Vagina (tissue), 2 donors: ENCODE results near the gene ELMOD1. TPM values are rescaled to one million over a fixed set of nuclear protein-coding genes. Genes with fewer than 3 reads are reported as not detected.

Experiments
- DNase-seq, 2 donors: peaks; one replicate each; pipeline ENCODE4 v3.0.0-alpha.2; 2017; ENCODE audit errors: extremely low spot score in 2 of 2
- H3K27ac ChIP-seq: fragments of 200-600 bp; sonication (generic); one replicate; pipeline ENCODE4 v1.5.1; 2019
- H3K27me3 ChIP-seq: fragments of 200-600 bp; sonication (generic); one replicate; pipeline ENCODE4 v1.5.1; 2019
- H3K36me3 ChIP-seq, 2 donors: fragments of 200-600 bp; sonication (generic); one replicate each; pipeline ENCODE4 v1.5.1; 2017 to 2019
- H3K4me1 ChIP-seq: fragments of 200-600 bp; sonication (generic); one replicate; pipeline ENCODE4 v1.5.1; 2019
- H3K4me3 ChIP-seq, 2 donors: fragments of 200-600 bp; sonication (generic); 1 replicate in 1 of 2; 2 replicates in 1 of 2; pipeline ENCODE4 v1.5.1; 2016 to 2019
- H3K9me3 ChIP-seq: fragments of 200-600 bp; sonication (generic); one replicate; pipeline ENCODE4 v1.5.1; 2019
- POLR2A ChIP-seq, 2 donors: fragments of 450-650 bp; IDR thresholded peaks; one replicate each; pipeline ENCODE4 v1.6.1; 2017; ENCODE audit warnings: antibody characterized with exemption in 2 of 2, mild to moderate bottlenecking in 2 of 2, moderate library complexity in 2 of 2
- POLR2AphosphoS5 ChIP-seq, 2 donors: sonication (generic); formaldehyde crosslinking; IDR thresholded peaks; one replicate each; pipeline ENCODE4 v1.9.0; 2017; ENCODE audit warnings: antibody characterized with exemption in 2 of 2, mild to moderate bottlenecking in 2 of 2, low read depth in 1 of 2; ENCODE audit not compliant: insufficient read depth in 1 of 2
- intact Hi-C: fragments of 100-400 bp; cut with DNase I; formaldehyde crosslinking; loops from one replicate; pipeline ENCODE4 v1.15.1; 2023
- total RNA-seq: library from RNA; depleted of rRNA; stranded (reverse); fragments of >200 nt; gene quantifications from one replicate; pipeline ENCODE4 v1.2.3, GENCODE V29; 2016
- TF ChIP-seq, protein P1 (sequence below), 3 experiments: fragments of 450-650 bp in 2 of 3; fragments of 200-600 bp in 1 of 3; sonication (generic) in 1 of 3; IDR thresholded peaks; one replicate each; pipeline ENCODE4 v1.5.1; 2017 to 2019; ENCODE audit warnings: antibody characterized with exemption in 3 of 3, mild to moderate bottlenecking in 2 of 3, moderate library complexity in 2 of 3

Gene ELMOD1
- total RNA-seq, 1 donor from 2014 or later = not detected

GRCh38 chr11:107678632-107678971 is 87.7 kb downstream of the ELMOD1 start:
- intact Hi-C loops = no loop called here
- no peak overlapping the region for H3K27ac ChIP-seq
- no peak for TF ChIP-seq POLR2A (IDR thresholded peaks at IDR 0.05)
- TF ChIP-seq, protein P1, sequence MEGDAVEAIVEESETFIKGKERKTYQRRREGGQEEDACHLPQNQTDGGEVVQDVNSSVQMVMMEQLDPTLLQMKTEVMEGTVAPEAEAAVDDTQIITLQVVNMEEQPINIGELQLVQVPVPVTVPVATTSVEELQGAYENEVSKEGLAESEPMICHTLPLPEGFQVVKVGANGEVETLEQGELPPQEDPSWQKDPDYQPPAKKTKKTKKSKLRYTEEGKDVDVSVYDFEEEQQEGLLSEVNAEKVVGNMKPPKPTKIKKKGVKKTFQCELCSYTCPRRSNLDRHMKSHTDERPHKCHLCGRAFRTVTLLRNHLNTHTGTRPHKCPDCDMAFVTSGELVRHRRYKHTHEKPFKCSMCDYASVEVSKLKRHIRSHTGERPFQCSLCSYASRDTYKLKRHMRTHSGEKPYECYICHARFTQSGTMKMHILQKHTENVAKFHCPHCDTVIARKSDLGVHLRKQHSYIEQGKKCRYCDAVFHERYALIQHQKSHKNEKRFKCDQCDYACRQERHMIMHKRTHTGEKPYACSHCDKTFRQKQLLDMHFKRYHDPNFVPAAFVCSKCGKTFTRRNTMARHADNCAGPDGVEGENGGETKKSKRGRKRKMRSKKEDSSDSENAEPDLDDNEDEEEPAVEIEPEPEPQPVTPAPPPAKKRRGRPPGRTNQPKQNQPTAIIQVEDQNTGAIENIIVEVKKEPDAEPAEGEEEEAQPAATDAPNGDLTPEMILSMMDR (IDR thresholded peaks at IDR 0.05) = no peak
- no peak for TF ChIP-seq POLR2AphosphoS5 (IDR thresholded peaks at IDR 0.05; ENCODE audit: insufficient read depth in 1 of 2, low read depth in 1 of 2)
- no peaks in the 10 kb centered on the region for H3K9me3 ChIP-seq
- no peaks in the 10 kb centered on the region for H3K4me1 ChIP-seq
- H3K36me3 ChIP-seq = no peaks in the 10 kb centered on the region
- H3K27me3 ChIP-seq = no peaks in the 10 kb centered on the region
- DNase-seq = no peak
- no peak overlapping the region for H3K4me3 ChIP-seq

DNA sequence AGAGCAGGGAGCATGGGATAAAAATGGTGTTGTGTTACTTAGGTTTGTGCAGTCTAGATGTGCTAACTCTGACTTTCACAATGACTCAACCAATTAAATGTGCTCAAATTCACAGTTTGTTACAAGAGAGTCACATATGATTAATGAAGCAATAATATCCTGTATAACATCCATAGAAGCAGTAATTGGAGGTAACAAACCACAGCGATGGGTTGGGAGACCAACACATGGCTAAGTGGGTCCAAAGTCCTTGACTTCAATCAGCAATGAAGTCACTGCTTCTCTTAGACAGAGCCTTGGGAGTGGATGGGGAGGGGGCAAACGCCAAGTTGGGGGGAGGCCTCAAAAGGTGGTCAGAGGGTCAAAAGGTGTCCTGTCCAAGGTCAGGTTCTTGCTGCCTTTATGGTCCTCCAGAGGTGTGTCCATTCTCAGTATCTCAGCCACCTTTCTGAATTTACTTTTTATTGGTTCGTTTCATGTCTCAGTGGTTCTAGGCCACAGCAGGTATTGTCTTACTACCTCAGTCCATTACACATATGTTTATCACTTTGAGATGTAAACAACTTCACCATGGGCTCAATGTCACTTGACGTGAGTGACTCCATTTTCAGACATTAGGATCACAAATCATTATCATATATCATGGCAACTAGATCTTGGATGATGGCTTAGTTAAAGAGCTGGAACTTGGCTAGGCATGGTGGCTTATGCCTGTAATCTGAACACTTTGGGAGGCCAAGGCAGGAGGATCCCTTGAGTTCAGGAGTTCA is 88.5 kb downstream of the ELMOD1 start:
- Histone ChIP-seq H3K36me3 (no peaks in the 10 kb centered on the region), H3K4me1 (no peaks in the 10 kb centered on the region), H3K4me3 (no peak overlapping the region), H3K27me3 (no peaks in the 10 kb centered on the region), H3K27ac (no peak overlapping the region), H3K9me3 (no peaks in the 10 kb centered on the region)
- TF ChIP-seq, protein P1 (IDR thresholded peaks at IDR 0.05) = no peak
- intact Hi-C loops = loop anchor here (10.0 kb wide), 1 partner anchor 85 kb away; the partner anchor contains the start of gene ELMOD1
- DNase-seq = no peak

DNA sequence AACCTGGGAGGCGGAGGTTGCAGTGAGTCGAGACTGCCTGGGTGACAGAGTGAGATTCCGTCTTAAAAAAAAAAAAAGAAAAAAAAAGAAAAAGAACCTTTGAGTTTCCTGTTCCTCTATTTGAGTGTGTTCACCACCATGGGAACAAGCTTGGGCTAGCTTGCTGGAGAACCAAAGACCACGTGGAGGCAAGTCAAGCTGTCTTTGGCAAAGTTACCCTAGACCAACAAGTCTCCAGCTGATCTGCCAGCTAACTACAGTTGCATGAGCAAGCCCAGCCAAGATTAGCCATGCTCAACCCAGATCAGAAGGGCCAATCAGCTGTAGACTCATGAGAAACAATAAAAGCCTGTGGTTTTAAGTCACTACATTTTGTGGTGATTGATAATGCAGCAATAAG is 91.2 kb downstream of the ELMOD1 start:
- intact Hi-C loops = loop anchor here (10.0 kb wide), 1 partner anchor 87 kb away; the partner anchor contains the start of gene ELMOD1
- H3K4me1 ChIP-seq = no peaks in the 10 kb centered on the region
- no peak for TF ChIP-seq POLR2A (IDR thresholded peaks at IDR 0.05)
- no peak for TF ChIP-seq POLR2AphosphoS5 (IDR thresholded peaks at IDR 0.05; ENCODE audit: insufficient read depth in 1 of 2, low read depth in 1 of 2)
- TF ChIP-seq, protein P1 (IDR thresholded peaks at IDR 0.05) = no peak
- no peaks in the 10 kb centered on the region for H3K27me3 ChIP-seq
- H3K36me3 ChIP-seq = no peaks in the 10 kb centered on the region
- no peak overlapping the region for H3K4me3 ChIP-seq
- DNase-seq = no peak
- H3K27ac ChIP-seq = no peak overlapping the region
- no peaks in the 10 kb centered on the region for H3K9me3 ChIP-seq

- Histone ChIP-seq H3K4me1 (no peaks in the 10 kb centered on the region), H3K4me3 (no peak overlapping the region), H3K36me3 (no peaks in the 10 kb centered on the region), H3K27ac (no peak overlapping the region), H3K9me3 (no peaks in the 10 kb centered on the region), H3K27me3 (no peaks in the 10 kb centered on the region)
- no peak for DNase-seq
- intact Hi-C loops = loop anchor here (10.0 kb wide), 1 partner anchor 88 kb away; the partner anchor contains the start of gene ELMOD1
- no peak for TF ChIP-seq POLR2AphosphoS5 (IDR thresholded peaks at IDR 0.05; ENCODE audit: insufficient read depth in 1 of 2, low read depth in 1 of 2)
- TF ChIP-seq POLR2A (IDR thresholded peaks at IDR 0.05) = no peak
- TF ChIP-seq, protein P1 (IDR thresholded peaks at IDR 0.05) = no peak
Measured at GRCh38 chr11:107682572-107682971, 91.6 kb downstream of the ELMOD1 start.

DNA sequence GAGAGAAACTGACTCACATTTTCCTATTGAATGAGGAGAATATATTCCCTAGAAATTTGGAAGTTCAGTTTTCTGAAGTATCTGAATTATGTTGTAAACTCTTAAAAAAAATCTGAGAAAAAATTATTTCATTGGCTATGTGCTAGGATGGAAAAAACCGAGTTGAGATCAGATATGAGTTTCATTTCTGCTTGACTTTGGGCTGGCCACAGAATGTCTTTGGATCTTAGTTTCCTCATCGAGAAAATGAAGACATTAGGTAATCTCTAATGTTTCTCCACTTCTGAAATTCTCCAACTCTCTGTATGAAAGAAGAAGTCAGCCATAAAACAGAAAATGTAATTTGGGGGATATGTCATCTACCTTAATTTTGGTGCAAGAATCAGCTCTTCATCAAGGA is 92.1 kb downstream of the ELMOD1 start:
- no peaks in the 10 kb centered on the region for H3K4me1 ChIP-seq
- no peaks in the 10 kb centered on the region for H3K36me3 ChIP-seq
- intact Hi-C loops = loop anchor here (10.0 kb wide), 1 partner anchor 88 kb away; the partner anchor contains the start of gene ELMOD1
- no peak overlapping the region for H3K4me3 ChIP-seq
- no peaks in the 10 kb centered on the region for H3K9me3 ChIP-seq
- H3K27me3 ChIP-seq = no peaks in the 10 kb centered on the region
- TF ChIP-seq POLR2A (IDR thresholded peaks at IDR 0.05) = no peak
- TF ChIP-seq POLR2AphosphoS5 (IDR thresholded peaks at IDR 0.05; ENCODE audit: insufficient read depth in 1 of 2, low read depth in 1 of 2) = no peak
- TF ChIP-seq, protein P1 (IDR thresholded peaks at IDR 0.05) = no peak
- DNase-seq = no peak
- no peak overlapping the region for H3K27ac ChIP-seq
